Vagina (tissue), 2 donors: Measurements from ENCODE around the gene RYR2.

ENCODE experiments used
- POLR2AphosphoS5 ChIP-seq, 2 donors: sonication (generic); formaldehyde crosslinking; IDR thresholded peaks; one replicate each; pipeline ENCODE4 v1.9.0; 2017; ENCODE audit warnings: antibody characterized with exemption in 2 of 2, mild to moderate bottlenecking in 2 of 2, low read depth in 1 of 2; ENCODE audit not compliant: insufficient read depth in 1 of 2
- TF ChIP-seq, protein P1 (sequence below), 3 experiments: fragments of 450-650 bp in 2 of 3; fragments of 200-600 bp in 1 of 3; sonication (generic) in 1 of 3; IDR thresholded peaks; one replicate each; pipeline ENCODE4 v1.5.1; 2017 to 2019; ENCODE audit warnings: antibody characterized with exemption in 3 of 3, mild to moderate bottlenecking in 2 of 3, moderate library complexity in 2 of 3

DNA sequence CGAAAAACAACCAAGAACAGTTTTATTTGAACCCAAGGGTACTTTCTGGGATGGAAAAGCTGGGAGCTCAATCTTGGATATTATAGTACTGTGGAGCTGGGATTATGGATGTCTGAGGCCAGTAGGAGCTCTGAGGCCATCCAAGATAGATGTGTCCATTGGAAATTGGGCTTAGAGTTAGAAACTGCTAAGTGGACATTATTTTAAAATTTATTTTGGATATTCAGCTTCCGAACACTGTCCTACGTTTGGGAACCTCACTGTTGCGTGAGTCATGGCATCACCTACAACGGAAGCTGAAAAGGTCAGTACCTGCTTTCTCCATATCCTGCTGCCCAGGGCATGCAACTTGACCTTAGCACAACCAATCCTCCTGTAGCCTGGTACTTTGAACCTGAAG lies 61.0 kb downstream of the RYR2 start:
- TF ChIP-seq, protein P1, sequence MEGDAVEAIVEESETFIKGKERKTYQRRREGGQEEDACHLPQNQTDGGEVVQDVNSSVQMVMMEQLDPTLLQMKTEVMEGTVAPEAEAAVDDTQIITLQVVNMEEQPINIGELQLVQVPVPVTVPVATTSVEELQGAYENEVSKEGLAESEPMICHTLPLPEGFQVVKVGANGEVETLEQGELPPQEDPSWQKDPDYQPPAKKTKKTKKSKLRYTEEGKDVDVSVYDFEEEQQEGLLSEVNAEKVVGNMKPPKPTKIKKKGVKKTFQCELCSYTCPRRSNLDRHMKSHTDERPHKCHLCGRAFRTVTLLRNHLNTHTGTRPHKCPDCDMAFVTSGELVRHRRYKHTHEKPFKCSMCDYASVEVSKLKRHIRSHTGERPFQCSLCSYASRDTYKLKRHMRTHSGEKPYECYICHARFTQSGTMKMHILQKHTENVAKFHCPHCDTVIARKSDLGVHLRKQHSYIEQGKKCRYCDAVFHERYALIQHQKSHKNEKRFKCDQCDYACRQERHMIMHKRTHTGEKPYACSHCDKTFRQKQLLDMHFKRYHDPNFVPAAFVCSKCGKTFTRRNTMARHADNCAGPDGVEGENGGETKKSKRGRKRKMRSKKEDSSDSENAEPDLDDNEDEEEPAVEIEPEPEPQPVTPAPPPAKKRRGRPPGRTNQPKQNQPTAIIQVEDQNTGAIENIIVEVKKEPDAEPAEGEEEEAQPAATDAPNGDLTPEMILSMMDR (IDR thresholded peaks at IDR 0.05): no peak
- no peak for TF ChIP-seq POLR2AphosphoS5 (IDR thresholded peaks at IDR 0.05; ENCODE audit: insufficient read depth in 1 of 2, low read depth in 1 of 2)
